Left ventricle myocardium inferior (tissue), 1 donor: ENCODE data around the gene CPEB4. TPM values are rescaled to one million over a fixed set of nuclear protein-coding genes. Genes with fewer than 3 reads are reported as not detected.

ENCODE experiments used
- DNase-seq: peaks from one replicate; pipeline ENCODE4 v3.0.0-alpha.2; 2020
- H3K27ac ChIP-seq: fragments of 200-600 bp; replicated peaks from 2 replicates; pipeline ENCODE4 v1.8.0; 2021
- H3K27me3 ChIP-seq: fragments of 200-600 bp; 2 replicates; pipeline ENCODE4 v1.8.0; 2021; ENCODE audit warnings: low read depth
- H3K36me3 ChIP-seq: fragments of 200-600 bp; 2 replicates; pipeline ENCODE4 v1.8.0; 2021
- H3K4me1 ChIP-seq: fragments of 200-600 bp; 2 replicates; pipeline ENCODE4 v1.8.0; 2021
- H3K4me3 ChIP-seq: fragments of 200-600 bp; 2 replicates; pipeline ENCODE4 v1.8.0; 2021; ENCODE audit warnings: mild to moderate bottlenecking, moderate library complexity
- H3K9me3 ChIP-seq: fragments of 200-600 bp; replicated peaks from 2 replicates; pipeline ENCODE4 v1.8.0; 2021
- intact Hi-C: fragments of 100-400 bp; cut with micrococcal nuclease; formaldehyde crosslinking; loops from one replicate; pipeline ENCODE4 v1.11.0; 2022
- total RNA-seq: library from RNA; stranded (reverse); fragmentation: NEBNext Ultra II Directional; extraction: Animal tissue kit (Norgen Biotek cat#: 25700); gene quantifications from one replicate; pipeline ENCODE4 v1.2.1, GENCODE V29; 2021
- TF ChIP-seq, protein P1 (sequence below): fragments of 200-600 bp; IDR thresholded peaks from 2 replicates; pipeline ENCODE4 v1.8.0; 2021; ENCODE audit warnings: antibody characterized with exemption, mild to moderate bottlenecking, borderline replicate concordance
- donor health status: DM: no; HTN: yes; CAD: no; lungs with severe emphysema.

The CPEB4 gene
- total RNA-seq, 1 donor from 2014 or later = 136 TPM

DNA sequence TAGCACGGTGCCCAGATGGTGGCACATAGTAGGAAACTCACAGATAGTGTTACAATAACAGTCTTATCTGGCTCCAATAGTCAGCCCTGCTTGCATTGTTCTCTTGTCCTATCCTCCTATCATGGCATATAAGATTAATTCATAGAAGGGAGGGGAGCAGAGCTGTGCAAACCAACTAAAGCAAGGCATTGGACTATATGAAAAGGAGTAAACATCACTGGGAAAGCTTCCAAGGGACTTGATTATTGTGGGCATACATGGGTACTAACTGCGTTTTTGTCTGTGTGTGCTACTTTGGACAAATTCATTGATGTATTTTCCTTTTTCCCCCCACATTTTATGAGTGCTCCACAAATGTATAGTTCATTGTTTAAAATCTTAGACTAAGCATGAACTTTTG, 57.0 kb downstream of the CPEB4 start:
- DNase-seq = no peak
- intact Hi-C loops = no loop called here
- no peaks in the 10 kb centered on the region for H3K9me3 ChIP-seq
- TF ChIP-seq, protein P1, sequence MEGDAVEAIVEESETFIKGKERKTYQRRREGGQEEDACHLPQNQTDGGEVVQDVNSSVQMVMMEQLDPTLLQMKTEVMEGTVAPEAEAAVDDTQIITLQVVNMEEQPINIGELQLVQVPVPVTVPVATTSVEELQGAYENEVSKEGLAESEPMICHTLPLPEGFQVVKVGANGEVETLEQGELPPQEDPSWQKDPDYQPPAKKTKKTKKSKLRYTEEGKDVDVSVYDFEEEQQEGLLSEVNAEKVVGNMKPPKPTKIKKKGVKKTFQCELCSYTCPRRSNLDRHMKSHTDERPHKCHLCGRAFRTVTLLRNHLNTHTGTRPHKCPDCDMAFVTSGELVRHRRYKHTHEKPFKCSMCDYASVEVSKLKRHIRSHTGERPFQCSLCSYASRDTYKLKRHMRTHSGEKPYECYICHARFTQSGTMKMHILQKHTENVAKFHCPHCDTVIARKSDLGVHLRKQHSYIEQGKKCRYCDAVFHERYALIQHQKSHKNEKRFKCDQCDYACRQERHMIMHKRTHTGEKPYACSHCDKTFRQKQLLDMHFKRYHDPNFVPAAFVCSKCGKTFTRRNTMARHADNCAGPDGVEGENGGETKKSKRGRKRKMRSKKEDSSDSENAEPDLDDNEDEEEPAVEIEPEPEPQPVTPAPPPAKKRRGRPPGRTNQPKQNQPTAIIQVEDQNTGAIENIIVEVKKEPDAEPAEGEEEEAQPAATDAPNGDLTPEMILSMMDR = no peak
- peaks cover 50% of the 10 kb centered on the region for H3K4me1 ChIP-seq
- peaks cover 55% of the 10 kb centered on the region for H3K36me3 ChIP-seq
- no peaks in the 10 kb centered on the region for H3K27me3 ChIP-seq
- H3K27ac ChIP-seq = peak overlapping the region; percentile 13
- H3K4me3 ChIP-seq = no peak overlapping the region

DNA sequence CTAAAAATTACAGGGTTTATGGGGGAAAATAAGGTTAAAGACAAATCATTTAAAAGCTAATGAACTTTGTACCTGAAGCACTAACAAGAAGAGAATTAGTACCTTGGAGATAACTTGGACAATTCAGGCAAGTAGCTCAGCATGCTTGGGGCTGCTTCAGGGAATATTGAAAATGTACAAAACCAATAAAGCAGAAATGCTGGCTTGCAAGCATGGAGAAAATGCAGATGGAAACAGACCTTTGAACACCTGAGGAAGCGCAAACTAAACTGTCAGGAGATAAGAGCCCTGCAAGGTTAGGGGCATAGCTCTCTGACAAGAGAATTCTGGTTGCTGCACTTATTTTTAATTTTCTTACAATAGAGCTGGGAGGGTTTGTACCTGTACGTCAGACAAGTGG, 58.2 kb downstream of the CPEB4 start:
- peaks cover 67% of the 10 kb centered on the region for H3K36me3 ChIP-seq
- no peaks in the 10 kb centered on the region for H3K9me3 ChIP-seq
- intact Hi-C loops = no loop called here
- TF ChIP-seq, protein P1 = no peak
- H3K4me3 ChIP-seq = no peak overlapping the region
- H3K4me1 ChIP-seq = peaks cover 50% of the 10 kb centered on the region
- no peak overlapping the region for H3K27ac ChIP-seq
- no peak for DNase-seq
- H3K27me3 ChIP-seq = no peaks in the 10 kb centered on the region

DNA sequence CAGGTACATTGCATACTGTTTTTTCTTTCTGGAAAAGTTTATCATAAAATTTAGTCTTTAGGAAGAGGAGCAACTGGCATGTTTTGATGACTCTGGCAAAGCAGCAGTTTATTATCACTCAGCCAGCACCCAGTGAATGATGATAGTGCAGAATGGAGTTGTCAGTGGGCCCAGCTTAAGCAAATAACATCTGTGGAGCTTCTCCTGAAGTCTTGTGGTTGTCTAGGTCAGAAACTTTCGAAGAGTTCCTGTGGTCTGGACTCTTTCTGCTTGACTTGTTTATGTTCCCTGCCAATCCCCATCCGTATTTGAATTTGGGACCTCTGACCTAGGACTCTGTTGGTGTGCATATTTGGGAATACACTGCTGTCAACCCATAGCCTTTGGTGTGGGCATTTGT, 62.7 kb downstream of the CPEB4 start:
- Histone ChIP-seq H3K4me3 (no peak overlapping the region), H3K4me1 (peaks cover 51% of the 10 kb centered on the region), H3K36me3 (peaks cover 95% of the 10 kb centered on the region), H3K9me3 (no peaks in the 10 kb centered on the region), H3K27ac (peak overlapping the region; percentile 30), H3K27me3 (no peaks in the 10 kb centered on the region)
- no peak for DNase-seq
- intact Hi-C loops = loop anchor here (10.0 kb wide), 1 partner anchor 56 kb away; no protein-coding TSS in a partner anchor
- TF ChIP-seq, protein P1 = no peak

DNA sequence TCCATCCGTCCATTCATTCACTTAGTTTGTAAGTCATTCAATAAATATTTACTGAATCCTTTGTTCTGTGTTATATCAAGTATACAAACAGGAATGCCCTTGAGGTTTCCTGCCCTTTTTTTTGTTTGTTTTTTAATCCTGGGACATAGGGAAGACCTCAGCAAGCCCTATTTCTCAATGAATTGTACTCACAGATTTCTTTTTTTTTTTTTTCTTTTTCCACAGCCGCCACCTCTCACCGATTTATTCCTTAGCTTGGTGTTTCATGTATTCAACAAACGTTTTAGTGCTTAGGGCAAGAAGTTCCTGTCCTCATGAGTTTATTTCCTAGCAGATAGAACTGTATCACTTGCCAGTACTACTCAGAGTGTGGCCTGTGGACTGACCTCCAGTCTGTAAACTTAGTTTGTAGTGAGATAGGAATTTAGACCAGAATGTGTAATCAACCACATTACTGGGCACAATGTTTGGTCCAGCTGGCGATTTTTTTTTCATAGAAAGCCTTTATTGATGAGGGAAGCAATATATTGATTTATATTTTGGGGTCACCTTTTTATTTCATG, 65.5 kb downstream of the CPEB4 start:
- no peaks in the 10 kb centered on the region for H3K27me3 ChIP-seq
- TF ChIP-seq, protein P1 = no peak
- peak overlapping the region; percentile 88 for H3K27ac ChIP-seq
- H3K4me3 ChIP-seq = no peak overlapping the region
- intact Hi-C loops = loop anchor here (10.0 kb wide), 1 partner anchor 59 kb away; no protein-coding TSS in a partner anchor
- peaks cover 76% of the 10 kb centered on the region for H3K4me1 ChIP-seq
- no peak for DNase-seq
- H3K36me3 ChIP-seq = peaks cover 93% of the 10 kb centered on the region
- H3K9me3 ChIP-seq = no peaks in the 10 kb centered on the region

DNA sequence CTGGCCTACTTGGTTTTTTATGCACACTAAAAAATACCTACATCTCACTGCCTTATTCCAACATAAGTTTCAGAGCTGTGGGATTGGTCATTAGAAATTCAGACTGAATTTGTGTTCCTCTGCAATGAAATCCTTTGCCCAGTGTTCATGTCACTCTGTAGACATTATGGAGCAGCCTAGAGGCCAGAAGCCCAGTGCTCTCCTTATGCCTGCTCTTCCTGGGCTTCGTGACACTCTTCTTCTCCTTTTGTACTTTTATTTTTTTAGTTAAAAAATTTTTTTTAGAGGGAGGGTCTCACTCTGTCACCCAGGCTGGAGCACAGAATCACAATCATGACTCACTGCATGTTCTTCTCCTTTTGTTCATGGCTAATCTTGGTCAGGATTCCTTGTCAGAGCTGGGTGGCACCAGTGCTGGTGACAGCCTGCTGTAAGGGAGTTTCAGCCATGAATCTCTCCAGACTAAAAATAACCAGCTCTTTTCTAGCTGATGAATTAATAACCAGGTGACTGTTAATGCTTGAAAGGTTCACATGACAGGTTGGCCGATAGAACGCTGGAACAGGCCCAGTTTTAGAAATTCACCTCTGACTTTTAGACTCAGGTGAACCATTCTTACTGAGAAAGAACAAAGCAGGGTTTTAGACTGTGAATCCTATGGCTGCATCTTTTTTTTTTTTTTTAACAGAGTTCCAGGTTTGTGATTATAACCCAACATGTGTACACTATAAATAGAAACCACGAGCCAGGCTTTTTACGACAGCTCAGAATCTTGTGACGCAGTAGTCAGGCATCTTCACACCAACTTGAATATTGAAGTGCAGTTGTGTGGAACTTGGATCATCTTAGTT, 66.7 kb downstream of the CPEB4 start:
- H3K9me3 ChIP-seq = no peaks in the 10 kb centered on the region
- H3K27me3 ChIP-seq = no peaks in the 10 kb centered on the region
- no peak for DNase-seq
- H3K36me3 ChIP-seq = peaks cover 90% of the 10 kb centered on the region
- TF ChIP-seq, protein P1 = no peak
- no peak overlapping the region for H3K4me3 ChIP-seq
- peak overlapping the region; percentile 88 for H3K27ac ChIP-seq
- H3K4me1 ChIP-seq = peaks cover 83% of the 10 kb centered on the region
- intact Hi-C loops = loop anchor here (10.0 kb wide), 1 partner anchor 60 kb away; no protein-coding TSS in a partner anchor
